SU-DHL-6 (cell line): Measurements from ENCODE around the gene NEK10.

Source experiments
- H2AFZ ChIP-seq: fragments of 200-600 bp; sonication (generic); 2 replicates; pipeline ENCODE4 v1.6.1; 2014; ENCODE audit warnings: low read depth, mild to moderate bottlenecking, moderate library complexity, mixed read lengths, antibody characterized with exemption, low read length; ENCODE audit not compliant: severe bottlenecking
- H3F3A ChIP-seq: fragments of 200-600 bp; shearing (Covaris generic); 2 replicates; pipeline ENCODE4 v1.6.0; 2016; ENCODE audit warnings: antibody characterized with exemption, mild to moderate bottlenecking; ENCODE audit not compliant: insufficient read depth
- H3K27ac ChIP-seq: fragments of 200-600 bp; sonication (generic); 2 replicates; pipeline ENCODE4 v1.5.1; 2016; ENCODE audit warnings: low read depth, mild to moderate bottlenecking, low read length, moderate library complexity, mixed read lengths
- H3K27me3 ChIP-seq: fragments of 200-600 bp; sonication (generic), shearing (Covaris generic); 2 replicates; pipeline ENCODE4 v1.6.0; 2014; ENCODE audit warnings: mild to moderate bottlenecking, low read length
- H3K36me3 ChIP-seq: fragments of 200-600 bp; sonication (generic); 2 replicates; pipeline ENCODE4 v1.6.1; 2014; ENCODE audit warnings: mild to moderate bottlenecking, low read length, mixed read lengths
- H3K4me2 ChIP-seq: fragments of 300-600, 200-600 bp; shearing (Covaris generic), sonication (generic); 2 replicates; pipeline ENCODE4 v1.6.0; 2014; ENCODE audit warnings: low read length, low read depth, mild to moderate bottlenecking; ENCODE audit not compliant: poor library complexity, severe bottlenecking
- H3K4me3 ChIP-seq: fragments of 200-600 bp; sonication (generic); 2 replicates; pipeline ENCODE4 v1.5.1; 2014; ENCODE audit warnings: antibody characterized with exemption, low read length, mild to moderate bottlenecking, mixed read lengths; ENCODE audit not compliant: insufficient read depth, poor library complexity, severe bottlenecking
- H3K79me2 ChIP-seq: fragments of 200-600 bp; sonication (generic); 2 replicates; pipeline ENCODE4 v1.6.1; 2014; ENCODE audit warnings: mild to moderate bottlenecking, low read length, moderate library complexity; ENCODE audit not compliant: insufficient read depth
- H3K9ac ChIP-seq: fragments of 200-600 bp; sonication (generic); 2 replicates; pipeline ENCODE4 v1.7.0; 2014; ENCODE audit warnings: mild to moderate bottlenecking, low read length
- H3K9me2 ChIP-seq: fragments of 200-600 bp; sonication (generic); replicated peaks from 2 replicates; pipeline ENCODE4 v1.6.1; 2014; ENCODE audit warnings: low read length; ENCODE audit not compliant: insufficient read depth
- H3K9me3 ChIP-seq: fragments of 200-600 bp; sonication (generic); 2 replicates; pipeline ENCODE4 v1.6.1; 2014; ENCODE audit warnings: low read length, mixed read lengths; ENCODE audit not compliant: insufficient read depth
- H4K20me1 ChIP-seq: fragments of 200-600 bp; sonication (generic); 2 replicates; pipeline ENCODE4 v1.6.1; 2014; ENCODE audit warnings: low read depth, mild to moderate bottlenecking, antibody characterized with exemption, low read length, moderate library complexity, mixed read lengths
- EZH2phosphoT487 ChIP-seq: fragments of 200-600 bp; sonication (generic), shearing (Covaris generic); conservative IDR thresholded peaks from 2 replicates; pipeline ENCODE4 v1.6.1; 2018; ENCODE audit warnings: mild to moderate bottlenecking, antibody characterized with exemption, low read length, moderate library complexity, mixed read lengths
- TF ChIP-seq, protein P1 (sequence below): fragments of 200-600 bp; sonication (generic); IDR thresholded peaks from one replicate; pipeline ENCODE4 v1.5.1; 2017; ENCODE audit warnings: antibody characterized with exemption, mild to moderate bottlenecking, low read length, moderate library complexity; ENCODE audit not compliant: insufficient read depth, poor library complexity, severe bottlenecking

Gene NEK10

DNA sequence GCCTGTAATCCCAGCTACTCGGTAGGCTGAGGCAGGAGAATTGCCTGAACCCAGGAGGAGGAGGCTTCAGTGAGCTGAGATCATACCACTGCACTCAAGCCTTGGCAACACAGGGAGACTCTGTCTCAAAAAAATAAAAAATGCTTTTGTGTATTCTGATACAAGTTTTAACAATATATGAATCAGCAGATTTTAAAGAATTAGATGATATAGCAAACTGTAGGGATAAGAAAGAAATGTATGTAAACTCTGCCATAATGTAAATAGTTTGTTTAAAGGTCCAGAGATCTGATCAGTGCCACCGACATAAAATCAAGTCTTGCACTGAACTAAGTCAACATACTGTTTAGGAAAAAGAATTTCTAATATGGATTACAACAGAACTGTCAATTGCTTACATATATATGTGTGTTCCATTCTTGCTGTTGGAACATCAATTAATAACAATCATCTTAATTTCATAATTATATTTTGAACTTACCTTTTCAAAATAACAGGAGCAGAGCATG, 208.3 kb downstream of the NEK10 start:
- no peaks in the 10 kb centered on the region for H3K79me2 ChIP-seq
- no peak for TF ChIP-seq EZH2phosphoT487
- TF ChIP-seq, protein P1, sequence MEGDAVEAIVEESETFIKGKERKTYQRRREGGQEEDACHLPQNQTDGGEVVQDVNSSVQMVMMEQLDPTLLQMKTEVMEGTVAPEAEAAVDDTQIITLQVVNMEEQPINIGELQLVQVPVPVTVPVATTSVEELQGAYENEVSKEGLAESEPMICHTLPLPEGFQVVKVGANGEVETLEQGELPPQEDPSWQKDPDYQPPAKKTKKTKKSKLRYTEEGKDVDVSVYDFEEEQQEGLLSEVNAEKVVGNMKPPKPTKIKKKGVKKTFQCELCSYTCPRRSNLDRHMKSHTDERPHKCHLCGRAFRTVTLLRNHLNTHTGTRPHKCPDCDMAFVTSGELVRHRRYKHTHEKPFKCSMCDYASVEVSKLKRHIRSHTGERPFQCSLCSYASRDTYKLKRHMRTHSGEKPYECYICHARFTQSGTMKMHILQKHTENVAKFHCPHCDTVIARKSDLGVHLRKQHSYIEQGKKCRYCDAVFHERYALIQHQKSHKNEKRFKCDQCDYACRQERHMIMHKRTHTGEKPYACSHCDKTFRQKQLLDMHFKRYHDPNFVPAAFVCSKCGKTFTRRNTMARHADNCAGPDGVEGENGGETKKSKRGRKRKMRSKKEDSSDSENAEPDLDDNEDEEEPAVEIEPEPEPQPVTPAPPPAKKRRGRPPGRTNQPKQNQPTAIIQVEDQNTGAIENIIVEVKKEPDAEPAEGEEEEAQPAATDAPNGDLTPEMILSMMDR: no peak
- H4K20me1 ChIP-seq: no peaks in the 10 kb centered on the region

DNA sequence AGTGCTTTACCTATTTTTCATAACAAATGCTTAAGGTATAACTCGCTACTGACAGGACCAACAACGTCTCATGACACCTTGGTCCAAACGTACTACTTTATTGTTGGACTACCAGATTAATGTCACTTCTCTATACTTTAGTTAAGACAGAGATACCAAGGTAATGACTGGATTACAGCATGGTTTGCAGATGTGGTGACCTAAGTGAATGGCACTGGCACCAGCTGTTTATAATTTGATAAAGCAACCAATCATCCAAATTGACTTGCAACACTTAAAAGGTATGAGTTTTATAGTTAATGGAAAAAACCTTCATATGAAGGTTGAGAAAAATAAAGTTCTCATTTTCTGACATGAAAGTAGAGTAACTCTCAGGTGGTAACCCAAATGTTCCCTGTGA, 209.0 kb downstream of the NEK10 start:
- H3K9ac ChIP-seq: no peak overlapping the region
- TF ChIP-seq, protein P1: no peak
- TF ChIP-seq EZH2phosphoT487: no peak

More for the DNA sequence above, 208.3 kb downstream of the NEK10 start:
- no peaks in the 10 kb centered on the region for H3K9me3 ChIP-seq
- no peak overlapping the region for H3K9ac ChIP-seq
- H3K27me3 ChIP-seq: no peaks in the 10 kb centered on the region
- H3K27ac ChIP-seq: no peak overlapping the region
- no peaks in the 10 kb centered on the region for H3F3A ChIP-seq
- no peak overlapping the region for H3K4me2 ChIP-seq
- no peaks in the 10 kb centered on the region for H3K36me3 ChIP-seq
- H3K4me3 ChIP-seq: no peak overlapping the region
- H2AFZ ChIP-seq: no peak overlapping the region
- no peaks in the 10 kb centered on the region for H3K9me2 ChIP-seq

DNA sequence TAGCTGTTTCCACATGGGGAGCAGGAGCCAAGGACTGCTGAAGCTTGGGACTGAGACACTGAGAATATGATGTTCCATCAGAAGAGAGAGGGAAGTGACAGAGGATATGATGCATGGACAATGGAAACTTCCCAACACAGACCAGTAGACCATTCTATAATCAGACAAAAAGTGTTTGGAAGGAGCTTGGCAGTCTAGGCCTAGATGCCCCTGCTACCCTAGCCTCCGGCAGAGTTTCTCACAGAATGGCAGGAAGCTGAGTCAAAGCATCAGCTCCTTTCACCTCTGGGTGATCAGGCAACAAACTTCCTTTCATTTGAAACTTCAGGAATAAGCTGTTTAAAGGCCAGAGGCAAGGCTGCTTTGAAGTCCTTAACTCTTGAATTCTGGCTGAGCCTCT, 222.0 kb downstream of the NEK10 start:
- Histone ChIP-seq H3K9me2 (no peaks in the 10 kb centered on the region), H2AFZ (no peak overlapping the region), H3K4me3 (no peak overlapping the region), H3F3A (no peaks in the 10 kb centered on the region), H3K9me3 (no peaks in the 10 kb centered on the region), H3K27ac (no peak overlapping the region), H3K9ac (no peak overlapping the region), H3K27me3 (no peaks in the 10 kb centered on the region), H3K79me2 (no peaks in the 10 kb centered on the region), H4K20me1 (no peaks in the 10 kb centered on the region), H3K4me2 (no peak overlapping the region), H3K36me3 (no peaks in the 10 kb centered on the region)
- no peak for TF ChIP-seq EZH2phosphoT487
- TF ChIP-seq, protein P1: no peak

More for the DNA sequence above, 209.0 kb downstream of the NEK10 start:
- no peaks in the 10 kb centered on the region for H3K36me3 ChIP-seq
- H3K9me3 ChIP-seq: no peaks in the 10 kb centered on the region
- H3K79me2 ChIP-seq: no peaks in the 10 kb centered on the region
- H3F3A ChIP-seq: no peaks in the 10 kb centered on the region
- H4K20me1 ChIP-seq: no peaks in the 10 kb centered on the region
- H3K27ac ChIP-seq: no peak overlapping the region
- H3K9me2 ChIP-seq: no peaks in the 10 kb centered on the region
- H3K4me3 ChIP-seq: no peak overlapping the region
- no peaks in the 10 kb centered on the region for H3K27me3 ChIP-seq
- no peak overlapping the region for H3K4me2 ChIP-seq
- no peak overlapping the region for H2AFZ ChIP-seq
